HG03196 (cell line): ENCODE data around the gene BIRC5.
"Not testable (repeated sequence)": the region's sequence is repeated elsewhere in the genome, so short reads cannot be mapped to it uniquely, and the experiment has no call there.

Experiments used
- ATAC-seq: cut with Tn5 transposase; IDR thresholded peaks from one replicate; pipeline ENCODE4 v1.9.1; 2021; ENCODE audit not compliant: unreplicated experiment

Gene BIRC5

GRCh38 chr17:78238823-78239488 is 24.9 kb downstream of the BIRC5 start:
- ATAC-seq, result no peak

DNA sequence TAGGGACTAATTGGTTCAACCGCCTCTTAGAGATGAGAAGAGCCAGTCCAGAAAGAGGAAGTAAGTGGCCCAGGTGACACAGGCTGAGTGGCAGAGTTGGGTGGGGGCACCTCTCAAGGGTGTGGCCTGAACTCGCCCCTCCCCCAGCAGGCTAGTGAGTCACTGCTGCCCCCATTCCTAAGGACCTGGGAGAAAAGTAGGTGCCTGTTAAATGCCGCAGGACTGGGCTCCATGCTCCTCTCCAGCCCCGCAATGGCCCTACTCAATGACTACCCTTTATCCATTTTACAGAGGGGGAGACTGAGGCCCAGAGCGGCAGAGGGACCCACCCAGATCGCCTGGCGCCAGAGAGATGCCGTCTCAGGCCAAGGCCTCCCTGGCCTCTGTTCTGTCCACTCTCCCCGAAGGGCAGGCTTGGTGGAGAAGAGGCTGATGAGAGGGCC is 25.5 kb downstream of the BIRC5 start:
- no peak for ATAC-seq

GRCh38 chr17:78240012-78240655 is 26.1 kb downstream of the BIRC5 start:
- no peak for ATAC-seq

- no peak for ATAC-seq
These were observed 26.8 kb downstream of the BIRC5 start for GRCh38 chr17:78240839-78241238.

GRCh38 chr17:78241277-78242023 is 27.4 kb downstream of the BIRC5 start:
- ATAC-seq, result no peak

DNA sequence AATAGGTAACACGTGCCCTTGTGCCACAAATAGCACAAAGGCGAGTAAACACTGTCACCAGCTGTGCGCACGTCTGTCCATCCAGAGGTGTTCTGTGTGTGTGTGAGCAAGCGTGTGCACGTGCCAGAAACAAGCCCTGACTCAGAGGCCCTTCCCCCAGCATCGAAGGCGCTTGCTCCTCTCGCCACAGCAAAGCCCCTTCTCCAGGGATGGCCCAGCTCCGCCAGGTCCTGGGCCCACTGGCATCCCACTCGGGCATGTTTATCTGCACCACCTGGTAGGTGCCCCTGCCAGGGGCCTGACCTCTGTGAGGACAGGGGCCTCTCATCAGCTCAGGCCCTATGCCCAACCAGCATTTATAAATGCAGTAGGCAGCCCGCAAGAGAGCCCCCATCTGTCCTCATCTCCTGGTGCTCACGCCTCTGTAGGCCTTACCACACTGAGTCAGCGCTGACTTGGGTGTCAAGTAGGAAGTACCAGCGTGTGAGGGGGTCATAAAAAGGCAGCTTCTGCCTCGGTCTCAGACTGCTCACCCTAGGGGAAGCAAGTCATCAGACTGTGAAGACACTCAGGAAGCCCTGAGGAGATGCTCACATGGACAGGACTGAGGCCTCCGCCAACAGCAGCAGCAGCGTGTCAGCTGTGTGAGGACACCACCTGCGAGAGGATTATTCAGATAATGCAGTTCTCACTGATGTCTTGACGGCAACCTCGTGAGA is 28.1 kb downstream of the BIRC5 start:
- ATAC-seq, result no peak

DNA sequence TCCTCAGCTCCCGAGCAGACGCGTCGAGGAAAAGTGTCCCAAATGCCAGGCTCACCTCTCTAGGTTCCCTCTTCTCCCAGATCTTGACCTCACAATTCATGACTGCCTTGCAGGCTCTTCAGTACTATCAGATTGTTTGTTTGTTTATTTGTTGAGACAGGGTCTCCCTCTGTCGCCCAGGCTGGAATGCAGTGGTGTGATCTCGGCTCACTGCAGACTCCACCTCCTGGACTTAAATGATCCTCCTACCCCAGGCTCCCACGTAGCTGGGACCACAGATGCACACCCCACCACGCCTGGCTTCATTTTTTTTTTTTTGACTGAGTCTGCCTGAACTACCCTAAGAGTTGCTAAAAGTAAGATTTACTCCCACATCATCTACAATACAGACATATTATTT is 33.3 kb downstream of the BIRC5 start:
- no peak for ATAC-seq

DNA sequence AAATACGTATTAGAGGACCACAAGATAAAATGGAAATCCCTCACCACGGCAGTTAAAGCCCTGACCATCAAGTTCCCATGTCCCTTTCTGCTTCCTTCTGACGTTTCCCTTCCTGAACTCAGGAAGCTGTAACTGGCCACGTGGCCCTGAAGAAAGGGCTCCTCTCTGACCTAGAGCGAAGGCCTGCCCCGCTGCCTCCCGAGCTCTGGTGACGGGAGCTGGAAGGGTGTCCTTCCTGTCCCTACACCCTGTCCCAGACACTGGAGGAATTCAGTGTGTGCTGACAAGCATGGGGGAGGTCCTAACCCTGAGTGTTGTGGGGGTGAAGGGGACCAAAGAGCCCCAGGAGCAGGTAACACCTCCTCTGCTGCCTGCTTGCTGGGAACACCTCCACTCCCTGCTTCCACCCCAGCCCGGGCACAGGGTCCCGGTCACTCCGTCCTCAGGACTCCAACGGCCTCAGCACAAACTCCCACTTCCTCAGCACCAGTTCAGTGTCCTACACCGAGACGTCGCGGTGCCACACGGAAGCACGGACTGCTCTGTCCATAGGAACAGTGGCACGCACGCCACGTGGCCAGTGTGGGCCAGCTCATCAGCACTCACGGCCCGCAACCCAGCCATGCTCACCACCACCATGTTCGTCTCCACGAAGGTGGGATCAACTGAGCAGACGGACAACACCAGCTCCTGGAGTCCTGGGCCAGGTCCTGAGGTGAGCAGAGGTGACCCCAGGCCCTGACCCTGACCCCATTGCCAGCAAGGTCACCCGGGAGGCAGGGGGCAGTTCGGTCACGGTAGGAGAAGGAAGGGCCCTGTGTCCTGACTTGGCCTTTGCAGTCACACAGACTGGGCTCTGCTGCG is 34.2 kb downstream of the BIRC5 start:
- no peak for ATAC-seq

DNA sequence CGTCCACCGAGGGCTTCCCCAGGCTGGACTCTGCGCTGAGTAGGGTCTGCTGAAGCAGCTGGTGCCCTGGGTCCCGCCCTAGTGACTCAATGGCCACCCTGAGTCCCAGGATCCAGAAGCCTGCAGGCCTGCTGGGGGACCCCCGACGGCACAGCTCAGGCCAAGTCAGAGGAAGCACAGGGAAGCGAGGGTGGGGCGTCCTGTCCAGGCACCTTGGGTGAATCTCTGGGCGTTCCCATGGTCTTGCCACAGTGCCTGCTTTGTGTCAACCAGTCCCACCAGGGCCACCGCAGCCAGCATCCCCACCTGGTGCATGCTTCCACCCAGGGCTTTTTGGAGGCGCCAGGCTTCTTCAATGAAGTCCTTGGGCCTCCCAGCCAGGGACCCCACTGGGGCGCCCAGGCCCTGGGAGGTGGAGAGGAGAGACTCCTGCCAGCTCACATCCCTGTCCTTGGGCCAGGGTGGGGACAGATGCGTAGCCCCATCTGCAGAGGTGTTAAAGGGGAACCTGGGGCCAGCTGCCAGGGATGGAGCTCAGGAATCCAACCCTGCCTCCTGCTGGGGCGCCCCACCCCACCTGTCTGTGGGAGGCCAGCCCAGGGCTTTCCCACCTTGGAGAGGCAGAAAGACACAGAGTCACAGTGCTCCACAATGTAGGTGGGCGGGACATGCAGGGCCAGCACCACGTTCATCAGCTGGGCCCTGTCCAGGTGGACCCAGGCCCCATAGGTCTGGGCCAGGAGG is 35.2 kb downstream of the BIRC5 start:
- ATAC-seq, result no peak

GRCh38 chr17:78249818-78250806 is 36.1 kb downstream of the BIRC5 start:
- no peak for ATAC-seq

- no peak for ATAC-seq
These were observed 37.1 kb downstream of the BIRC5 start for GRCh38 chr17:78250891-78251772.

- ATAC-seq, result no peak
These were observed 37.7 kb downstream of the BIRC5 start for GRCh38 chr17:78251773-78252103.

GRCh38 chr17:78252111-78252634 is 38.1 kb downstream of the BIRC5 start:
- ATAC-seq, result no peak

DNA sequence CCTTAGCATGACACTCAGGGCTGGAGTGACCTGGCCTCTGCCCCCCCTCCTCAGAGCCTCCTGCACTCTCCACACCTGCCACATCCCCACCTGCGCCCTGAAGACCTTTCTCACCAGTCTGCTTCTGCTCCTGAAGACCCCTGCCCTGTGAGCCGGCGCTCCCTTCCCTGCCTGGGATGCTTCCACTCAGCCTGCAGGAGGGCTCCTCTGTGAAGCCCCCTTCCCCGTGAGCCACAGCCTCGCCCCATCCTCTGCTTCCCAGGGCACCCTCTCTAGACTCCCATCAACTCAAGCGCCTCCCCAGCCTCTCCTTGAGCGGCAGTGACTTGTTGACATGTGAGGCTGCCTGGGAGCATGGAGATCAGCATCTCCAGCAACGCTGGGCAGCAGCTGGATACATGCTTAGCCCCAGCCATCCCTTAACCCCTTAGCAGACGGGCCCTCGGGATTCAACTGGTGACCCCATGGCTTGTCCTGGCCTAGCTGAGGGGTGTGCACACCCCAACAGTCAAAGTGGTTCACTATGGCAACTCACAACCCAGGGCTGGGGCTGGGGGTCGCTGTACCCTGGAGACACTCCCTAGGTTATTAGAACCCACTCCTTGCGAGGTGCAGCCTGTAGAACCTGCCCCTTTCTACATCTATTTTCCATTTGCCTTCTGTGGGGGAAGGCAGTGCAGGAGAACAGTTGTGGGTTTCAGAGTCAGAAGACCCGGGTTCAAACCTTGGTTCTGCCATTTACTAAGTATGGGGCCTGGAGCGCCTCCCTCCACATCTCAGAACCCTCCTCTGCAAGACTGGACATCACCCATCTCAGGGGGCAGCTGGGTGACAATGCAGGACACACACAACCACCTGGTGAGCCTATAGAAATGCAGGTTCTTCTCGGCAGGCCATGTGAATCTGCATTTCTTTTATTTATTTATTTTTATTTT is 38.9 kb downstream of the BIRC5 start:
- ATAC-seq, result no peak

GRCh38 chr17:78253636-78253945 is 39.5 kb downstream of the BIRC5 start:
- ATAC-seq, result not testable (repeated sequence)

DNA sequence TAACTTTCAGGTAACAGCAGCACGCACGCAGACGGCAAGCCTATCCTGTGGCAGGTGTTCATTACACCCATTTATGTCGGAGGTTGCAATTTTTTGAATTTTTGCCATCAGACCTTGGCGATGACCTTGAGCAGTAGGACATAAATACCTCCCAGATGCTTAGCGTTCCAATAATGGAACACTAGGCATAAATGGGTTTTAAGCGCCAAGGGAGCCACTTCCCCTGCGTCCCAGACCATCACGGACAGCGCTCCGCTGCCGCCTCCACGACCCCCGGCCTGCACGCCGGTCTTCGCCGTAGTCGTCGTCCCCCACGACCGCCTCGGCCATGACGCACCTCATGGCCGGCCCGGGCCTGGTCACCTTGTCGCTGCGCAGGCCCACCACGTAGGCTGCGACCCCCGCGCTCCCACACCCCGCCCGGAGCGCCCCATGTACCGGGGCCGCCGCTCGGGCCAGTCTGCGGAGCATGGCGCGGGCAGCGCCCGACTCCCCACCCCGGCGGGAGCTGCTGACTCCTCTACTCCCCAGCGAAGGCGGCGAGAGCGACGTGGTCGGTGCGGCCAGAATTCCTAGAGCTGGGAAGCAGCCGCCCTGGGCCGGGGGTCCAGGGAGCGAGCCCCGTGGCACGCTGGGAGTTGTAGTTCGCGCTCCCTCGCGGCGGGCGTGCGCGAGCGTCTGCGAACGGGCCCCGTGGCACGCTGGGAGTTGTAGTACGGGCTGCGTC is 40.1 kb downstream of the BIRC5 start:
- ATAC-seq, result peak; percentile 44
